PFSK-1 (cell line): Measurements from ENCODE around the gene TEX51.

Source experiments
- FOXP2 ChIP-seq: optimal IDR thresholded peaks from 2 replicates; pipeline ENCODE3; 2011; ENCODE audit warnings: borderline replicate concordance, control low read depth, inconsistent platforms; ENCODE audit not compliant: insufficient read depth; ENCODE audit errors: extremely low read length, extremely low read depth
- POLR2AphosphoS5 ChIP-seq: IDR thresholded peaks from 2 replicates; pipeline ENCODE4 v1.6.1; 2012; ENCODE audit warnings: low read depth, mild to moderate bottlenecking, control low read depth, low read length, moderate library complexity
- REST ChIP-seq, 2 experiments: IDR thresholded peaks; 2 replicates each; pipeline versions ENCODE4 v1.6.1 to v1.8.0; 2011 to 2012; ENCODE audit warnings: low read depth in 2 of 2, low read length in 2 of 2, control low read depth in 1 of 2, inconsistent platforms in 1 of 2, mild to moderate bottlenecking in 1 of 2, moderate library complexity in 1 of 2; ENCODE audit not compliant: insufficient read depth in 1 of 2
- SIN3A ChIP-seq: IDR thresholded peaks from 2 replicates; pipeline ENCODE4 v1.6.1; 2012; ENCODE audit warnings: mild to moderate bottlenecking, low read length, moderate library complexity, borderline replicate concordance; ENCODE audit not compliant: insufficient read depth
- TAF1 ChIP-seq: IDR thresholded peaks from 2 replicates; pipeline ENCODE4 v1.6.1; 2012; ENCODE audit warnings: low read length, control low read depth, borderline replicate concordance; ENCODE audit not compliant: insufficient read depth

TEX51 gene

GRCh38 chr2:126880817-126881216 lies 17.9 kb upstream of the TEX51 start:
- TF ChIP-seq FOXP2 (no peak), SIN3A (no peak), TAF1 (no peak), POLR2AphosphoS5 (no peak), REST (IDR thresholded peaks at IDR 0.05; ENCODE audit: insufficient read depth in 1 of 2, low read depth in 2 of 2, low read length in 2 of 2) (no peak)

GRCh38 chr2:126881591-126881990 lies 17.1 kb upstream of the TEX51 start:
- TF ChIP-seq SIN3A (no peak), POLR2AphosphoS5 (no peak), TAF1 (no peak), REST (IDR thresholded peaks at IDR 0.05; ENCODE audit: insufficient read depth in 1 of 2, low read depth in 2 of 2, low read length in 2 of 2) (no peak), FOXP2 (no peak)

GRCh38 chr2:126882181-126882580 lies 16.5 kb upstream of the TEX51 start:
- TF ChIP-seq SIN3A (no peak), TAF1 (no peak)

GRCh38 chr2:126882736-126883665 lies 15.7 kb upstream of the TEX51 start:
- TF ChIP-seq REST (IDR thresholded peaks at IDR 0.05; ENCODE audit: insufficient read depth in 1 of 2, low read depth in 2 of 2, low read length in 2 of 2) (no peak), SIN3A (no peak), POLR2AphosphoS5 (no peak), FOXP2 (no peak)

GRCh38 chr2:126883666-126884040 lies 15.0 kb upstream of the TEX51 start:
- TF ChIP-seq POLR2AphosphoS5 = no peak
- no peak for TF ChIP-seq FOXP2
- no peak for TF ChIP-seq SIN3A
- no peak for TF ChIP-seq REST (IDR thresholded peaks at IDR 0.05; ENCODE audit: insufficient read depth in 1 of 2, low read depth in 2 of 2, low read length in 2 of 2)
- TF ChIP-seq TAF1 = no peak
